ENCODE results near the gene CDK6. TPM values are rescaled to one million over a fixed set of nuclear protein-coding genes. Genes with fewer than 3 reads are reported as not detected.

Gene CDK6
- total and polyA plus RNA-seq, 10 of the 15 experiments (the other 5 are each of a cell fraction or from before 2014, with no cell fraction given) = 8.0 to 118 (median 45.8) TPM

DNA sequence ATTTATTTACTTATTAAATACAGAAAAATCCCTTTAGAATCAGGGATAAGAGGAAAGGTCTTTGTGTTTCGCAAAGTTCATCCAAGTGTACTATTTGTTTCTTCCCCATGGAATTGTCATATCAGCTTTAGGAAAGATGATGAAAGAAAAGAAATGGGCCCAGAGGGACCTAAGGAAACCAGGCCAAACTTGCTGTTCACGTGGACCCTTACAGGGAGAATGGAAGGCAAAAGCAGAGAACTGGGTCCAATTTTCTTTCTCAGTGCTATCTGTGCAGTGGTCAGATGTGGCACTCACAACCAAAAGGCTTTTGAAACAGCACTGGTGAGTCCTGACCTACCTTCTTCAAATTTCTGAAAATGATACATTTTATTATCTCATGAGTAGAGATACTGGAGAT lies 192.6 kb downstream of the CDK6 start:
- FAIRE-seq = no peak
- ChIA-PET SMC1A (ENCODE audit: uncharacterized antibody, unreplicated experiment) (interaction anchor here (0.7 to 13.2 kb wide), 10 partner anchors 9 to 188 kb away, joined by 3 to 176 read pairs (median 4); no protein-coding TSS in a partner anchor), CTCF (interaction anchor here (2.0 to 8.4 kb wide), 3 partner anchors 9 to 23 kb away, joined by 6 to 40 read pairs (median 16); no protein-coding TSS in a partner anchor), RAD21 (ENCODE audit: unreplicated experiment) (interaction anchor here (0.9 to 1.4 kb wide), 5 partner anchors 9 to 194 kb away, joined by 3 read pairs; no protein-coding TSS in a partner anchor), POLR2A (interaction anchor here (1.0 to 4.1 kb wide), 4 partner anchors 9 to 261 kb away, joined by 3 to 25 read pairs (median 4); no protein-coding TSS in a partner anchor)
- in situ Hi-C loops (cut with MboI) = no loop called here
- Histone ChIP-seq H3K9me3 (replicated peaks; ENCODE audit: control insufficient read depth, insufficient read depth, low read length) (no peaks in the 10 kb centered on the region; the same call in 2 of the 3 replicates), H3K36me3 (ENCODE audit: control insufficient read depth in 2 of 2, insufficient read depth in 2 of 2, low read length in 1 of 2) (peaks cover 3 to 4% of the 10 kb centered on the region in 2 experiments; a peak in 2 of 4 replicates), H3K27me3 (replicated peaks in 1 of 2; ENCODE audit: control insufficient read depth in 2 of 2, insufficient read depth in 2 of 2, low read length in 1 of 2) (no peaks in the 10 kb centered on the region), H3K4me2 (ENCODE audit: control insufficient read depth, insufficient read depth) (no peak overlapping the region), H3K4me3 (no peak overlapping the region), H3K4me1 (ENCODE audit: control insufficient read depth, insufficient read depth, low read length) (peaks cover 38% of the 10 kb centered on the region), H2AFZ (ENCODE audit: control insufficient read depth, low read depth, low read length) (no peak overlapping the region), H3K79me2 (ENCODE audit: control insufficient read depth, insufficient read depth, low read length) (peaks cover 10% of the 10 kb centered on the region; the same call in 1 of the 2 replicates), H4K20me1 (ENCODE audit: control insufficient read depth, insufficient read depth) (no peaks in the 10 kb centered on the region), H3K9ac (ENCODE audit: control insufficient read depth, insufficient read depth, low read length) (no peak overlapping the region), H3K27ac (ENCODE audit: control insufficient read depth, insufficient read depth) (no peak overlapping the region)
- ATAC-seq = no peak
- WGBS (ENCODE audit: insufficient coverage, insufficient replicate concordance, low lambda C conversion rate, missing lambda C conversion rate) = 97% methylated on average over 2 of the region's 2 CpGs
- DNase-seq (ENCODE audit: low read depth, low spot score) = no peak
- intact Hi-C loops (cut with micrococcal nuclease; ENCODE audit: unreplicated experiment) = loop anchor here (2.0 kb wide), 1 partner anchor 23 kb away; no protein-coding TSS in a partner anchor
- no TSS peak for BruUV-seq (replicated peaks)
- no peak for TF ChIP-seq HDGF (IDR thresholded peaks at IDR 0.05)
- TF ChIP-seq, protein P1, sequence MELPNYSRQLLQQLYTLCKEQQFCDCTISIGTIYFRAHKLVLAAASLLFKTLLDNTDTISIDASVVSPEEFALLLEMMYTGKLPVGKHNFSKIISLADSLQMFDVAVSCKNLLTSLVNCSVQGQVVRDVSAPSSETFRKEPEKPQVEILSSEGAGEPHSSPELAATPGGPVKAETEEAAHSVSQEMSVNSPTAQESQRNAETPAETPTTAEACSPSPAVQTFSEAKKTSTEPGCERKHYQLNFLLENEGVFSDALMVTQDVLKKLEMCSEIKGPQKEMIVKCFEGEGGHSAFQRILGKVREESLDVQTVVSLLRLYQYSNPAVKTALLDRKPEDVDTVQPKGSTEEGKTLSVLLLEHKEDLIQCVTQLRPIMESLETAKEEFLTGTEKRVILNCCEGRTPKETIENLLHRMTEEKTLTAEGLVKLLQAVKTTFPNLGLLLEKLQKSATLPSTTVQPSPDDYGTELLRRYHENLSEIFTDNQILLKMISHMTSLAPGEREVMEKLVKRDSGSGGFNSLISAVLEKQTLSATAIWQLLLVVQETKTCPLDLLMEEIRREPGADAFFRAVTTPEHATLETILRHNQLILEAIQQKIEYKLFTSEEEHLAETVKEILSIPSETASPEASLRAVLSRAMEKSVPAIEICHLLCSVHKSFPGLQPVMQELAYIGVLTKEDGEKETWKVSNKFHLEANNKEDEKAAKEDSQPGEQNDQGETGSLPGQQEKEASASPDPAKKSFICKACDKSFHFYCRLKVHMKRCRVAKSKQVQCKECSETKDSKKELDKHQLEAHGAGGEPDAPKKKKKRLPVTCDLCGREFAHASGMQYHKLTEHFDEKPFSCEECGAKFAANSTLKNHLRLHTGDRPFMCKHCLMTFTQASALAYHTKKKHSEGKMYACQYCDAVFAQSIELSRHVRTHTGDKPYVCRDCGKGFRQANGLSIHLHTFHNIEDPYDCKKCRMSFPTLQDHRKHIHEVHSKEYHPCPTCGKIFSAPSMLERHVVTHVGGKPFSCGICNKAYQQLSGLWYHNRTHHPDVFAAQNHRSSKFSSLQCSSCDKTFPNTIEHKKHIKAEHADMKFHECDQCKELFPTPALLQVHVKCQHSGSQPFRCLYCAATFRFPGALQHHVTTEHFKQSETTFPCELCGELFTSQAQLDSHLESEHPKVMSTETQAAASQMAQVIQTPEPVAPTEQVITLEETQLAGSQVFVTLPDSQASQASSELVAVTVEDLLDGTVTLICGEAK (IDR thresholded peaks at IDR 0.05; ENCODE audit: borderline replicate concordance) = no peak
- no peak for TF ChIP-seq NR2C1 (IDR thresholded peaks at IDR 0.05)
- TF ChIP-seq BHLHE40 (IDR thresholded peaks at IDR 0.05; ENCODE audit: borderline replicate concordance in 1 of 2, low read depth in 2 of 2, low read length in 1 of 2) = no peak
- no peak for TF ChIP-seq GABPA (IDR thresholded peaks at IDR 0.05; ENCODE audit: low read depth)
- no peak for TF ChIP-seq PAX8 (IDR thresholded peaks at IDR 0.05)
- no peak for TF ChIP-seq MEF2A (IDR thresholded peaks at IDR 0.05; ENCODE audit: insufficient read depth, low read depth, low read length)
- TF ChIP-seq, protein P2, sequence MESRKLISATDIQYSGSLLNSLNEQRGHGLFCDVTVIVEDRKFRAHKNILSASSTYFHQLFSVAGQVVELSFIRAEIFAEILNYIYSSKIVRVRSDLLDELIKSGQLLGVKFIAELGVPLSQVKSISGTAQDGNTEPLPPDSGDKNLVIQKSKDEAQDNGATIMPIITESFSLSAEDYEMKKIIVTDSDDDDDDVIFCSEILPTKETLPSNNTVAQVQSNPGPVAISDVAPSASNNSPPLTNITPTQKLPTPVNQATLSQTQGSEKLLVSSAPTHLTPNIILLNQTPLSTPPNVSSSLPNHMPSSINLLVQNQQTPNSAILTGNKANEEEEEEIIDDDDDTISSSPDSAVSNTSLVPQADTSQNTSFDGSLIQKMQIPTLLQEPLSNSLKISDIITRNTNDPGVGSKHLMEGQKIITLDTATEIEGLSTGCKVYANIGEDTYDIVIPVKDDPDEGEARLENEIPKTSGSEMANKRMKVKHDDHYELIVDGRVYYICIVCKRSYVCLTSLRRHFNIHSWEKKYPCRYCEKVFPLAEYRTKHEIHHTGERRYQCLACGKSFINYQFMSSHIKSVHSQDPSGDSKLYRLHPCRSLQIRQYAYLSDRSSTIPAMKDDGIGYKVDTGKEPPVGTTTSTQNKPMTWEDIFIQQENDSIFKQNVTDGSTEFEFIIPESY (IDR thresholded peaks at IDR 0.05) = no peak
- TF ChIP-seq BMI1 (IDR thresholded peaks at IDR 0.05; ENCODE audit: borderline replicate concordance) = no peak
- TF ChIP-seq POLR2A (IDR thresholded peaks at IDR 0.05; ENCODE audit: low read depth, low read length) = no peak
- no peak for TF ChIP-seq ZNF24 (IDR thresholded peaks at IDR 0.05)
- TF ChIP-seq, protein P3, sequence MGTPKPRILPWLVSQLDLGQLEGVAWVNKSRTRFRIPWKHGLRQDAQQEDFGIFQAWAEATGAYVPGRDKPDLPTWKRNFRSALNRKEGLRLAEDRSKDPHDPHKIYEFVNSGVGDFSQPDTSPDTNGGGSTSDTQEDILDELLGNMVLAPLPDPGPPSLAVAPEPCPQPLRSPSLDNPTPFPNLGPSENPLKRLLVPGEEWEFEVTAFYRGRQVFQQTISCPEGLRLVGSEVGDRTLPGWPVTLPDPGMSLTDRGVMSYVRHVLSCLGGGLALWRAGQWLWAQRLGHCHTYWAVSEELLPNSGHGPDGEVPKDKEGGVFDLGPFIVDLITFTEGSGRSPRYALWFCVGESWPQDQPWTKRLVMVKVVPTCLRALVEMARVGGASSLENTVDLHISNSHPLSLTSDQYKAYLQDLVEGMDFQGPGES (IDR thresholded peaks at IDR 0.05) = no peak
- TF ChIP-seq TARDBP (IDR thresholded peaks at IDR 0.05; ENCODE audit: borderline replicate concordance) = no peak
- TF ChIP-seq, protein P4, sequence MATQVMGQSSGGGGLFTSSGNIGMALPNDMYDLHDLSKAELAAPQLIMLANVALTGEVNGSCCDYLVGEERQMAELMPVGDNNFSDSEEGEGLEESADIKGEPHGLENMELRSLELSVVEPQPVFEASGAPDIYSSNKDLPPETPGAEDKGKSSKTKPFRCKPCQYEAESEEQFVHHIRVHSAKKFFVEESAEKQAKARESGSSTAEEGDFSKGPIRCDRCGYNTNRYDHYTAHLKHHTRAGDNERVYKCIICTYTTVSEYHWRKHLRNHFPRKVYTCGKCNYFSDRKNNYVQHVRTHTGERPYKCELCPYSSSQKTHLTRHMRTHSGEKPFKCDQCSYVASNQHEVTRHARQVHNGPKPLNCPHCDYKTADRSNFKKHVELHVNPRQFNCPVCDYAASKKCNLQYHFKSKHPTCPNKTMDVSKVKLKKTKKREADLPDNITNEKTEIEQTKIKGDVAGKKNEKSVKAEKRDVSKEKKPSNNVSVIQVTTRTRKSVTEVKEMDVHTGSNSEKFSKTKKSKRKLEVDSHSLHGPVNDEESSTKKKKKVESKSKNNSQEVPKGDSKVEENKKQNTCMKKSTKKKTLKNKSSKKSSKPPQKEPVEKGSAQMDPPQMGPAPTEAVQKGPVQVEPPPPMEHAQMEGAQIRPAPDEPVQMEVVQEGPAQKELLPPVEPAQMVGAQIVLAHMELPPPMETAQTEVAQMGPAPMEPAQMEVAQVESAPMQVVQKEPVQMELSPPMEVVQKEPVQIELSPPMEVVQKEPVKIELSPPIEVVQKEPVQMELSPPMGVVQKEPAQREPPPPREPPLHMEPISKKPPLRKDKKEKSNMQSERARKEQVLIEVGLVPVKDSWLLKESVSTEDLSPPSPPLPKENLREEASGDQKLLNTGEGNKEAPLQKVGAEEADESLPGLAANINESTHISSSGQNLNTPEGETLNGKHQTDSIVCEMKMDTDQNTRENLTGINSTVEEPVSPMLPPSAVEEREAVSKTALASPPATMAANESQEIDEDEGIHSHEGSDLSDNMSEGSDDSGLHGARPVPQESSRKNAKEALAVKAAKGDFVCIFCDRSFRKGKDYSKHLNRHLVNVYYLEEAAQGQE (IDR thresholded peaks at IDR 0.05; ENCODE audit: low read depth, low read length) = no peak

Measured in GM12878 (cell line).